HG03571 (cell line): ENCODE results near the gene KPNA1.
A peak's percentile ranks its signal among the peaks of the same experiment; 100 is the strongest.

ENCODE experiments used
- ATAC-seq: cut with Tn5 transposase; IDR thresholded peaks from one replicate; pipeline ENCODE4 v1.9.1; 2021; ENCODE audit not compliant: unreplicated experiment

KPNA1 gene

DNA sequence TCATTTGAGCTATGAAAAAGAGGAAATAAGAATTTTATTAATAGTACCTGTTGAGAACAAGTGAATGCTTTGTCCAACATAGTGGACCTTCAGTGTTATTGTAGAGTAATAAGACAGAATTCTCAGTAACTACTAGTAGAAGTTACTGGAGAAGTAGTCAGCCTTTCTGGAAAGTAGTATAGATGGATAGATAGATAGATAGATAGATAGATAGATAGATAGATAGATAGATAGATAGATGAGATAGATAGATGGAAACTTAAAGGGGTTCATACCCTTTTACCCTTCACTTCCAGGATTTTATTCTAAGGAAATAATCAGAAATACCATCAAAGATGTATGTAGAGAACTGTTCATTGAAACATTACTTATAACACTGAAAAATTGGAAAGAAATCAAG lies 125.5 kb downstream of the KPNA1 start:
- ATAC-seq = no peak

DNA sequence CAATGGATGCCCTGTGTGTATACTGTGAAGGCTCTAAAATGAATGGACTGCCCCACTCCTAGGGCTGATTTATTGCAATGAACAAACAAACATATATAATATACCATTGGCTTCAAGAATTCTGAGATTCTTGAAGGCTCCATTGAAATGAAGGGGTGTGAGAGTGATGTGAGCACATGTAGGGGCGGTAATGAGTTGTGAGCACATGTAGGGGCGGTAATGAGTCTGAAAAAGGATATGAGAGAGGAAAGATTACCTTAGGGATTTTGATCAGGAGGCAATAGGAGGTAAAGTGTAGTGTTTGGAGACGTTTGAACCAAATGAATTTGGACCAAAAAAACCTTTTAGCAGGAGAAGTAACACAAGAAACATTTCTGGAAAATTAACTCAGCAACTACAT lies 127.0 kb downstream of the KPNA1 start:
- ATAC-seq = no peak

GRCh38 chr3:122383771-122384697 lies 130.7 kb downstream of the KPNA1 start, which contains the start of gene FAM162A:
Gene FAM162A, plus strand, starts transcription at chr3:122384182. Its CDS starts 84 bp downstream, at chr3:122384266.
- peak; percentile 93 for ATAC-seq

- ATAC-seq = peak; percentile 40
These were observed 131.7 kb downstream of the KPNA1 start, which contains the start of gene MIX23 for GRCh38 chr3:122382888-122383666. Gene MIX23, minus strand, starts transcription at chr3:122383231. Its CDS starts 7 bp downstream, at chr3:122383224.

- no peak for ATAC-seq
These were observed 136.8 kb downstream of the KPNA1 start for GRCh38 chr3:122377975-122378374.

DNA sequence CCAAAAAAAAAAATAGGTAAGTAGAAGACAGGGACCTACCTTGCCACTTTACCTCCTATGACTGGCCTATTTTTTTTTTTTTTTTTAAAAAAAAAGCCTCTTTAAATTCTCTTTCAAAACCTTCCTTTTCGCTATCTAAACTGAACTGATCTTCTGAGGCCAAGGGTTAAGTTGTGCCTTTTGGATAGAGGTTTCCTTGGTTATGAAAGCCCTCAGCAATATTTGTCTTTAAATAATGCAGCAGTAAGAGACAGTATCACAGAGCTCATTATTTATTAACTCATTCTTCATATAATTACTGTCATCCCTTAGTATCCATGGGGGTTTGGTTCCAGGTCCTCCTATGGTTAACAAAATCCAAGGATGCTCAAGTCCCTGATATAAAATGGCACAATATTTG lies 140.7 kb downstream of the KPNA1 start:
- ATAC-seq = no peak
